ENCODE results near the gene CCM2. TPM values are rescaled to one million over a fixed set of nuclear protein-coding genes. Genes with fewer than 3 reads are reported as not detected.

Gene CCM2
- total RNA-seq, 4 donors from 2014 or later = 41.1 to 46.3 (median 44.0) TPM

DNA sequence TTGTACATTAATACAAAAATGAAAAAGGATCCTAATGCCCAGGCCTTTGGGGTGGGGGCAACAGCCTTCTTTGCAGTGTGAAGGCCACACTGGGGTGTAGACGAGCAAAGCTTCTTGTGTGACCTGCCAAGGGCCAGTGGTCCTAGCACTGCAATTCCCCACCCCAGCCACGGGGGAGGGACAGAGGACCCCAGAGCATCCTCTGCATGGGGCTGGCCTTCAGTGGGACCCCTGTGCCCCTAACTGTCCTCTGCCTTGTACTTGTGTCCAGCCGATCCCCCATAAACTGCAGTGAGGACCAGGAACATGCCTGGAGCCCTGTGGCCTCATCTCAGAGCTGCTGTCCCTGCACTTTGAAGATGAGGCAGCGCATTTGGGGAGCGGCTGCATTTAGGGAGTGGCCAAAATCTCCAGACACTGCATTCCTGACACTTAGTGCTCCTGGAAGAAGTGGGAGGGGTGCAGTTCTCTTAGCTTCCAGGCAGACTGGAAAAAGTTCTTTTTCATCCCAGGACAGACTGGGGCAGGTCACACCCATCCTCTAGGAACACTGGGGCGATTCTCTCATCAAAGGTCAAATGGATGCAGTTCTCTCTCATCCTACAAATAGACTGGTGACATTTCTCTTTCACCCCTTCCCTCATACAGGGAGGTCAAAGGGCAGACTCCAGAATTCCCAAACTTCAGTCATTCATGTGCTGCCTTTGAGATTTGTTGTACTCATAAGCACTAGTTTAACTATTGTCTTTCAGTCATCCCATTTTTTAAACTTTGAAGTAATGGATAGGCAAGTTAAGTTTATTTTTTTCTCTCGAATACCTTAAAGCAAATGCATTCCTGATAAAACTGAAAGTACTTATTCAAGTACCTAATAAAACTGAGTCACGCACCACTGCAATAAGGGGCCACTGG lies 20.3 kb upstream of the CCM2 start:
- WGBS, 2 donors = 56 to 59% methylated on average over 8 of the region's 8 CpGs
- Histone ChIP-seq H3K27me3 (no peaks in the 10 kb centered on the region), H3K27ac (peak overlapping the region; percentile 36 to 85 (median 75)), H3K36me3 (peaks cover 0 to 81% (median 0%) of the 10 kb centered on the region in 3 donors), H3K4me1 (peaks cover 0 to 59% (median 36%) of the 10 kb centered on the region in 4 donors), H3K4me3 (no peak overlapping the region), H3K9me3 (no peaks in the 10 kb centered on the region)
- TF ChIP-seq CTCF (IDR thresholded peaks at IDR 0.05) (no peak), EP300 (IDR thresholded peaks at IDR 0.05) (peak; percentile 37 to 46), POLR2A (IDR thresholded peaks at IDR 0.05) (peak in 1 of 2 donors; percentile 31)
- no peak for DNase-seq (ENCODE audit: low spot score in 2 of 2)

DNA sequence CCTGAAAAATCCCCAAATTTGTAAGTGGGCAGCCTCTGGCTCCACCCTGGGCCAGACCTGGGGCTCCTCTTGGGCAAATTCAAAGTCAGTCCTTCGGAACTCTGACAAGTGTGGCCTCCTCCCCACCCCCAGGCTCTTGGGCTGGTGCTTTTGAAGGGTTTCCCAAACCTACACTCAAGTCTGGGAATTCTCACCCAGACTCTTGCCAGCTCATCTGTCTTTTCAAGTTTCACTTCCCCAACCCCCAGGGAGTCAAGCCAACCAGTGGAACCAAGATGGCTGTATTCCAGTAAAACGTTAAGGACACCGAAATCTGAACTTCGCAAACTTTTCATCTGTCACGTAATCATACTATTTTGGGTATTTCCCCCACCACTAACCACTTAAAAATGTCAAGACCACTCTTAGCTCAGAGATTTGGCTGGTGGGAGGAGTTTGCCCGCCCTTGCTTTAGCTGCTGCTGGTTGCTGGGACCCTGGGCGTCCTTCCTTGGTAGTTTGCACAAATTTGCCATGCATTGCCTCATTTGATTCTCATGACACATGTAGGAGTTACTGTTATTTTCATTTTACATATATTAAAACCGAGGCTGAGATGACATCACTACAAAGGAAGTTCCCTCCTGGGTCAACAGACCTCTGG lies 19.5 kb upstream of the CCM2 start:
- TF ChIP-seq EP300 (IDR thresholded peaks at IDR 0.05) = no peak
- TF ChIP-seq POLR2A (IDR thresholded peaks at IDR 0.05) = no peak
- TF ChIP-seq CTCF (IDR thresholded peaks at IDR 0.05) = no peak
- 54 to 57% methylated on average over 8 of the region's 8 CpGs for WGBS, 2 donors
- H3K36me3 ChIP-seq = peaks cover 0 to 77% (median 0%) of the 10 kb centered on the region in 3 donors
- no peaks in the 10 kb centered on the region for H3K27me3 ChIP-seq
- peaks cover 0 to 67% (median 43%) of the 10 kb centered on the region in 4 donors for H3K4me1 ChIP-seq
- DNase-seq (ENCODE audit: low spot score in 2 of 2) = peak in 1 of 2 donors; percentile 32
- peak overlapping the region; percentile 23 to 85 (median 75) for H3K27ac ChIP-seq
- no peak overlapping the region for H3K4me3 ChIP-seq
- no peaks in the 10 kb centered on the region for H3K9me3 ChIP-seq

DNA sequence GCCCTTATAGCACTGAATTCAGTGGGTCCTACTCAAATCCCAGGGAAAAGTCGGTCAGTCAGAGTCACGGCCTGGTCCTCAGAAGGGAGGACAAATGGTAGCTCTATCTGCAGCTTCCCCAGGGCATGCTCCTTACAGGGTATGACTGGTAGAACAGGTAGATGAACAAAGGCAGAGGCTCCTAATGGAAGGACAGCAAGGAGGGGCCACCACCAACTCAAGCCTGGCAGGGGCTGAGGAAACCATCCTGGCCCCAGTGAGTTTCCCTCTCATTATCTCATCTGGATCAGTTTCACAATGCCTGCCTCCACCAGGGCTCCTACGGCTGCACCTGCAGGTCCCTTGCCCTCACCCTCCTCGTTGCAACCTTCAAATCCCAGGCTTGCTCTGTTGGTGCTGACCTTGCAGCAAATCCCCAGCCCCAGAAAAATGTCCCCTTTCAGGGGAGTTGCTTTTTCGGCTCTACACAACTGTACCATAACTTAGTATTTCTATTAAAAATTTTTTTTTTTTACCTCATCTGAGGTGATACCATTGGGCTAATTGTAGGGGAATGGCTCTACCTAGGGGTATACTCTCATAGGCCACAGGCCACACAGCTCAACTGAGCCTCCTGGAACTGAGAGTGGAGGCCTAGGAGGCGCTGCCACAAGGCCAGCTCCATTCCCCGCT lies 18.8 kb upstream of the CCM2 start:
- no peak for DNase-seq (ENCODE audit: low spot score in 2 of 2)
- H3K9me3 ChIP-seq = no peaks in the 10 kb centered on the region
- peaks cover 0 to 74% (median 46%) of the 10 kb centered on the region in 4 donors for H3K4me1 ChIP-seq
- TF ChIP-seq CTCF (IDR thresholded peaks at IDR 0.05) (no peak), POLR2A (IDR thresholded peaks at IDR 0.05) (no peak), EP300 (IDR thresholded peaks at IDR 0.05) (no peak)
- peak overlapping the region in 3 of 4 donors; percentile 74 to 85 (median 76) for H3K27ac ChIP-seq
- no peak overlapping the region for H3K4me3 ChIP-seq
- WGBS, 2 donors = 85 to 93% methylated on average over 7 of the region's 7 CpGs
- H3K36me3 ChIP-seq = peaks cover 0 to 70% (median 0%) of the 10 kb centered on the region in 3 donors
- no peaks in the 10 kb centered on the region for H3K27me3 ChIP-seq

DNA sequence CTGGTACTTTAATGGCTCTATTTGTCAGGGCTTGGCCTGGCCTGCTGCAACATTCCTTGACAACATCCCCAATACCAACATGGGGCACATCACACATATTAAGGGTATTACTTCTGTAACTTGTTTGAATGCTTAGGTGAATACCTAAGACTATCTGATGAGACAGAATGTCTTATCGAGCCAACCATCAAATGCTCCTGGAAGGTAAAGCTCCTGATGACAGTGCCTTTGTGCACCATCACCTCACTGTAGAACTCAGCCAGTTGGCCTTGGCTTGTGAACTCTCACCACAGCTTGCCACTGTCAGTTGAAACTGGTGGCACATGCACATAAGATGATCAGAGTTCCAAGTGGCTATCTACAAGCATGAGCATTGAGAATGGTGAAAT lies 17.5 kb upstream of the CCM2 start:
- H3K4me3 ChIP-seq = no peak overlapping the region
- WGBS, 2 donors = 94 to 100% methylated on average over 1 of the region's 1 CpG
- H3K27me3 ChIP-seq = no peaks in the 10 kb centered on the region
- TF ChIP-seq EP300 (IDR thresholded peaks at IDR 0.05) (no peak), CTCF (IDR thresholded peaks at IDR 0.05) (no peak), POLR2A (IDR thresholded peaks at IDR 0.05) (no peak)
- H3K9me3 ChIP-seq = no peaks in the 10 kb centered on the region
- no peak overlapping the region for H3K27ac ChIP-seq
- H3K36me3 ChIP-seq = peaks cover 0 to 60% (median 0%) of the 10 kb centered on the region in 3 donors
- DNase-seq (ENCODE audit: low spot score in 2 of 2) = no peak
- H3K4me1 ChIP-seq = peaks cover 0 to 76% (median 47%) of the 10 kb centered on the region in 4 donors

Measured in tibial nerve (tissue), 4 donors.